H4 (cell line): ENCODE results near the gene TMEM156. TPM values are rescaled to one million over a fixed set of nuclear protein-coding genes. Genes with fewer than 3 reads are reported as not detected.
"Not testable (repeated sequence)": the region's sequence is repeated elsewhere in the genome, so short reads cannot be mapped to it uniquely, and the experiment has no call there.

Experiments
- DNase-seq: peaks from one replicate; pipeline ENCODE4 v3.0.0-alpha.2; 2015; ENCODE audit warnings: low spot score
- total RNA-seq: library from RNA; depleted of rRNA; stranded (reverse); fragments of >200 nt; shearing (Covaris generic); gene quantifications from 2 replicates; pipeline ENCODE4 v1.2.3, GENCODE V29; 2014

TMEM156 gene
- total RNA-seq, 1 experiment from 2014 or later, result 1.3 TPM

DNA sequence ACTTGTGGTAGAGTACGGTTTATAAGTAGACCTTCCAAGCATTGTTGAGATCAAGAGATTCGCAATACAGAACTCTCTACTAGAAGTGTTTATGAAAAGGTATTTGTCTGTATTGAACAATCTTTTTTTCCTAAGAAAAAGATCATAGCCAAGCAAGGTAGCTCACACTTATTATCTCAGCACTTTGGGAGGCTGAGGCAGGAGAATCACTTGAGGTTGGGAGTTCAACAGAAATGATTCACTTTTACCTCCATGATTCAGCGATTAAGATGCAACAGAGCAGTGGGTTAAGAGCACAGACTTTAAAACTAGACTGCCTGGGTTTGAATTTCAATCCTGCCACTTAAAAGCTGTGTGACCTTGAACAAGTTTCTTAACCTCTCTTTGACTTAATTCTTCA lies 74.3 kb downstream of the TMEM156 start:
- no peak for DNase-seq

DNA sequence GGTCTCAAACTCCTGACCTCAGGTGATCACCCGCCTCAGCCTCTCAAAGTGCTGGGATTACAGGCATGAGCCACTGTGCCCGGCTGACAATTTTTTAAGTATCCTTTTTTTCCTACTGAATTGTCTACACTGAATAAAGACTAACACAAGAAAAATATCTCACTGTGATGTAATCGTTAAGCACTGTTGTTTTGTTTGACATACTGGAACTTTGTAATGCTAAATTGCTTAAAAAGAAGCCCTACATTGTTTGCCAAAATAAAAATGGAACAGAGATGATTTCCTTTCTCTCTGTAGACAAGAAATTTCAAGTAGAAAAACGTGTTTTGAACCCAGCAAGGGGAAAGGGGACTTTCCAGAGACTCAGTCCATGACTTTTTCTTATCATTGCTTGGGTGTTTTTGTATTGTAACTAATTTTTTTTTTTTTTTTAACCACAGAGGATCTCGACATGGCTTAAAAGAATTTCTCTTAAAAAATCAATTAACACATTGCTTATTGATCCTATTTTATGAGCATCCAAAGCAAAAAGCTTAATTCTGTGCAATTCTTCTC lies 74.9 kb downstream of the TMEM156 start:
- no peak for DNase-seq

DNA sequence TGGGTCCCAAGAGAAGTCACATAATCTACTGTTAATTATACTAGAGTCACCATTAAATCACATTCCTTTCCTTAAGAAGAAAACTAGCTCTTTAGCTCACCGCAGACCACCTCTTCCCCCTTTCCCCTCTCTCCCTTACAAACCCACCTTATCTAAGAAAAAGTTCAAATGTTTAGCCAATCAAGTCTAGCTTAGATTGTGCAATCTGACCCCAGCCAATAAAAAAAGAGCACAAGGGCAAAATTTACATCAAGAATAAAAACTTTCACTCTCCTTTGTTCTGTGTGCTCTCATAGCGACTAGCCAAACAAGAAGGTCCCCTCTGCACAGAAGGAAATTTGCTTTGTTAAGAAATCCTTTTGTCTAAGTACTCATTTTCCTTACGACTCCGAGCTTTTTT lies 76.3 kb downstream of the TMEM156 start:
- no peak for DNase-seq

DNA sequence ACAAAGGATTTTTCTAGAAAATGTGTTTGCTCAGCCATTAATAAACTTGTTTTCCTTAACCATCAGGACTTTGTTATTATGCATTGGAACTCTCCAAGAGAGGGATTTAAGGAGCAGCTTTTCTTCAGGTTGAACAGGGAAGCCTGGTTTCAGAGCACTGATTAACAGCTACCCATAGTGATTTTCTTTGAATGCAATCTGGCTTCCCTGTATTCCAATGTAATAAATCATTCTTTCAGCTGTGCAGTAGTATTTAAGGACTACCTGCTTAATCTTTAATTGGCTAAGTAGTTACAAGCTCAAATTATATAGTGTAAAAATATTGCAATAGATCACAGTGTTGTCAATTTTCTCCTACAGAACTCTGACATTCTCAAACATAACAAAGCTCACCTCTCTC lies 77.5 kb downstream of the TMEM156 start:
- DNase-seq, result no peak

DNA sequence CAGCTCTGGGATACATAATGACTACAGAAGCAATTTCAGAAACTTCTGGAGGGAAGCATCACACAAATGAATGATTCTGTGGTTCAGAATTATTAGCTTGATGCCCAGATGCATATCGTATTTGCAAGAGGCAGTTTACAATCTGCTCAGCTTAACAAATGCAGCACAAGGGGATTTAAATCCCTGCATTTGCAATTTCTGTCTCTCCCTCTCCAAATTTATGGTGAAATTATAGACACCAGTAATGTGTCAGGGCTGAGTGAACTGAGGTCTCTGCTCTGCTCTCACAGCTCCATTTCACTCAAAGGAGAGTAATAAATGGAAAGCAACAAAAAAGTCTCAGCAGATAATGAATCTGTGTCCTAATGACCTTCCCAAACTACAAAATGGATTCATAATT lies 80.2 kb downstream of the TMEM156 start:
- DNase-seq, result no peak

DNA sequence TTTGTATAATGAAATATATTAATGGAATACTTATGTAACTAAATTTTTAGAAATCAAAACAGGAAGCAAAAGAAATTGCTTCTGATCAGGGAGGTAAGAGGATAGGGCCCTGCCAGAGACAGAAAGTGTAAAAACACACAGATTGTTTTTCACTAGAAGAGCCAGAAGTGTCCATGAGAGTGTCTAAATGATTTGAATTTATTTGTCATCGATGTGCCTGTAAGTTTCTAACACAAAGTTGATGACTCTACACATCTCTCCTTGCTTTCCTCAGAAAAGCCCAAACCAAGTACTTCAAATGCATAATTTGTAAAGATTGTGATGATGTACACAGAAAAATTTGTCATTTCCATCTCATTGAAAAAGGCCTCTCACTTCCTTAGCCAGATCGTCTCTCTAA lies 80.6 kb downstream of the TMEM156 start:
- DNase-seq, result no peak

DNA sequence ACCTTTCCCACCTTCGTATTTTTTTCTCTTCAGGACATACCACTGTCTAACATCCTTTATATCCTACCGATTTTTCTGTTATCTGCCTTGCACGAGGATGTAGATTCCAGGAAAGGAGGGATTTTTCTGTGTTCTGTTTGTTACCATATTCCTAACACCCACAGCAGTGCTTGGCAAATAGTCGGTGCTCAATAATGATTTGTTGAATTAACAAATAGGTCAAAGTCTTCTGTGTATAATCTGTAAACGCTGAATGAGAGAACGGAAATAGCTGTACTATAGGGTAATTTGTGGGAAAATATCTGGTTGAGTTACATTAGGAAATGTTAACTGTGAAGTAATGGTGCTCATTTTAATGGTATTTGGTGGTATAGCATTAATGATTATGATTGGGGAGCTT lies 81.5 kb downstream of the TMEM156 start:
- DNase-seq, result no peak

DNA sequence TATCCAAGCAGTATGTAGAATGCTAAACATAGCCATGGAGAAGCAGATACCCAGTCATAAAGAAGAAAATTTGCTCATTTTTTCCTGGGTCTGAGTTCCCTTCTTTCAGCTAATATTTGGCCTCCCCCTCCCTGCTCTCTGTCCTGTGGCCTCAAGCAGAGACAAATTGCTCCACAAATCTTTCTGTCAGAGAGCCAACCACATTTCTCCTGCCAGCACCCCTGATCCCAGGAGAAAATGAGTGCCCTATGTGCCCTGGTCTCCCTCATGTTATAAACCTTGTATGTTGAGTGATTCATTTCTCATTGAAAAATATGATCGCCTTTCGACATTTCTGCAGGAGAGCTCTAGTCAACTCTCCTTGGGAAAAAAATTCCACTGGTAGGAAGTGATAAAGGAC lies 82.0 kb downstream of the TMEM156 start:
- DNase-seq, result no peak

DNA sequence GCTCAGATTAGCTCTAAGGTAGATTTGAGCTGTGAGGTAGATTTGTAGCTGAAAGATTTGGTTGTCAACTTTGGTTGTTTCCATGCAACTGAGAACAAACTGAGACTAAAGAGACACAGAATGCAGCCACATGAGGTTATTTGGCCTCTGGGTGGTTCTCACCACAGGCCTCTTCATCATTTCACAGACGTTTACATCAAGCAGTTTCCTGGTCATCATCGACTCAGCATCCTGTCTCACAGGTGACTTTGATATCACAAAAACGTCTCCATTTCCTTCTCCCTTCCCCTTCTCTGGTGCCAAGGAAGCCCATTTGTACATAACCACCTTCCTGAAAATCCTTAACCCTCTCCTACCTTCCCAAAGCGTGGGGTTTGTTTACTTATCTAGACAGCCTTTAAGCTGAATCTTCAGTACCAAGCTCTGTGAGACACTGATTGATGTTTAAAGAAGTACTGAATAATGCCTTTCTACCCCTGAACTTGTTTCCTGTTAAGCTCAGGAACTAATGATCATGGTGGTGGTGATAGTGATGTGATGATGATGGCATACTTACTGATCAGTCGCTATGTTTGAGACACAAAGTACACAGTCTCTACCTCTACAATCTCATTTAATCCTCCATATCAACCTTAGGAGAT lies 82.7 kb downstream of the TMEM156 start:
- no peak for DNase-seq

DNA sequence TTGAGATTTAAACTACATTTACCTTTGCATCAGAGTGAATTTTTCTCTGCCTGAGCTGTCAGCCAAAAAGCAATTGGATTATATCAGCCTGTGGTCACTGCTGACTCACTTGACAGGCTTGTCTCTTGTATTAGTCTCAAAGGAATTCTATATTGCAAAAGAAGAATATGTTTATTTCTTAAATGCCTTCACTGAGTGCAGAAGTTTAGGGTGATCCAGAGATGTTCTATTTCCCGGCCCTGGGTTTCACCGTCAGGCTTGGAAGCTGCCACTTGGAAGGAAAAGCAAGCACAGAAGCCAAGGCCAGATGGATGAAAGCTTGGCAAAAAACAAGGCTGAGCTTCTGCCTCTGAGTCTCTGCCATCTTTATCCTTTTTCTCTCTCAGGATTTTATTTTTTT lies 83.7 kb downstream of the TMEM156 start:
- peak; percentile 74 for DNase-seq

DNA sequence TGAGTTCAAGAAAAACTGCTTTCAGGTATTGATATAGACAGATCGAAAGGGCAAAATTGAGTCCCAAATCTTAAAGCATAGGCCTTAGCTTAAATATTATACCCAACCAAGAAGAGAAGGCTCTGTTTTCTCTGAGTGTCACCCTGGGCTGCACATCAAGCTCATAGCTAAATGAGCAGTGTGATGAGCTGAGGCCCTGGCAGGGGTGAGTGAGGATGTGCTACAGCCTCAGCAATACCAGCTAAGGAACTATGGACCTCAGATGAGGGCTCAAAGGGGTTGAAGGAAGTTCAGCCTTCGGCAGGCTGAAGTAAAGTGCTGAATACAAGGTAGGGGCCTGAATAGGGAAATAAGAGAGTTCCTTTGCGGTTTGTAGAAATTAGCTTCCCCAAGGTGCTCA lies 85.3 kb downstream of the TMEM156 start:
- no peak for DNase-seq

DNA sequence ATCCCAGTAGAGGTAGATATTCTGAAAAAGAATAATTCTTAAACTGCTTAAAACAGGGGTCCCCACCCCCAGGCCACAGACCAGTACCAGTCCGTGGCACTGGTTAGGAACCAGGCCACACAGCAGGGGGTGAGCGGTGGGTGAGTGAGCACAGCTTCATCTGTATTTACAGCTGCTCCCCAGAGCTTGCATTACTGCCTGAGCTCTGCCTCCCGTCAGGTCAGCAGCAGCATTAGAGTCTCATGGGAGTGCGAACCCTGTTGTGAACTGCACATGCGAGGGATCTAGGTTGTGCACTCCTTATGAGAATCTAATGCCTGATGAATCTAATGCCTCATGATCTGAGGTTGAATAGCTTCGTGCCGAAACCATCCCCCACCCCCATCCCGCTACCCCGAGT lies 87.8 kb downstream of the TMEM156 start:
- no peak for DNase-seq

DNA sequence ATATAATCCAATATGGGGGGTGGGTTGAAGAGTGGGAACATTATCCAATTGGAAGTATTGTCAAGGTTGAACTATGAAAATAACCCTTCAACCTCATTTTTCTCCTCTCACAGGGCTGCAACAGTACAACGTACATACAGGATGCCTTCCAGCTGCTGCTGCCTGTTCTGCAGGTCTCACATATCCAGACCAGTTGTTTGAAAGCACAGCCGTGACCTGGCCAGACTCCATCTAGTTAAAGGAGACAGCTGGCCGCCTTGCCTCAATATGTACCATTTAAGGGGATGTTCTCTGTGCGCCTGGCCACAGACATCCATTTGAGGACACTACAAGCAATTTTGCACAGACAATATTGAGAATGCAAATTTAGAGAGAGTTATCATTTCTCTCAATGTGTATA lies 88.9 kb downstream of the TMEM156 start:
- DNase-seq, result no peak

DNA sequence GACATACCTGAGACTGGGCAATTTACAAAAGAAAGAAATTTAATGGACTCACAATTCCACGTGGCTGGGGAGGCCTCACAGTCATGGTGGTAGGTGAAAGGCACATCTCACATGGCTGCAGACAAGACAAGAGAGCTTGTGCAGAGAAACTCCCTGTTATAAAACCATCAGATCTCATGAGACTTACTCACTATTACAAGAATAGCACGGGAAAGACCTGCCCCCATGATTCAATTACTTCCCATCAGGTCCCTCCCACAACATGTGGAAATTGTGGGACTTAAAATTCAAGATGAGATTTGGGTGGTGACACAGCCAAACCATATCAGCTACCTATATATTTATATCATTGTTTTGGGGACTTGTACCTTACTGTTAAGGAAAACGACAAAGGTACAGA lies 90.3 kb downstream of the TMEM156 start:
- DNase-seq, result not testable (repeated sequence)

DNA sequence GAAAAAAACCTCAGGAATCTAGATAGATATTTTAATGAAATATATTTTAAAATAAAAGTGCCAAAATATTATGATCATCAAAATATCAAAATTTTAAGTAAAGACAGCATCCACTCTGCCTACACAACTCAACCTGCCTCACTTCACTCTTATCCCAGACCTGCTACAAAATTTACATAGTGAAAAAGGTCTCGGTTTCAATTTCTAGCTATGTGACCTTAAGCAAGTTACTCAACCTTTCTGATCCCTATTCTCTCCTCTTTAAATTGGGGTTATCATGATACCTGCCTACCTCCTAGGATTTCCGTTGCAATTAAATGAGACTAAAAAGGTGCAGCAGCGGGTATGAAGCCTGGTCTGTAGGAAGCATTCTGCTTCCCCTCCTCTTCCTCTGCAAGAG lies 91.7 kb downstream of the TMEM156 start:
- no peak for DNase-seq

DNA sequence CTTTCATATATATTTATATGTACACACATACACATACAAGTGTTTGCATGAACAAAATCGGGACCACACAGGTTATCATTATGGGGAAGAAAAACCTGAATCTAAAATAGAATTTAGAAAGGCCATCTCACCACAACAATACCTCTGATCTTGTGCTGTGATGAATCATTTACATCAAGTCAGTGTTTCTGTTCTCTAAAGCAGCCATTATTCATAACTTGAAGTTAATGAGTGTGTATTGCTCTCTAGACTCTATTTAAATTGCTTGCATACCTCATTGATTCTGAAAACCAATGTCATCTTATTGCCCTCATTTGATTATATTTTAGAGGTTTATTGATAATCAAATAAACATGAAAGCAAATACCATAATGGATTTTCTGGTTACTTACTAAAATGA lies 93.0 kb downstream of the TMEM156 start:
- DNase-seq, result no peak

DNA sequence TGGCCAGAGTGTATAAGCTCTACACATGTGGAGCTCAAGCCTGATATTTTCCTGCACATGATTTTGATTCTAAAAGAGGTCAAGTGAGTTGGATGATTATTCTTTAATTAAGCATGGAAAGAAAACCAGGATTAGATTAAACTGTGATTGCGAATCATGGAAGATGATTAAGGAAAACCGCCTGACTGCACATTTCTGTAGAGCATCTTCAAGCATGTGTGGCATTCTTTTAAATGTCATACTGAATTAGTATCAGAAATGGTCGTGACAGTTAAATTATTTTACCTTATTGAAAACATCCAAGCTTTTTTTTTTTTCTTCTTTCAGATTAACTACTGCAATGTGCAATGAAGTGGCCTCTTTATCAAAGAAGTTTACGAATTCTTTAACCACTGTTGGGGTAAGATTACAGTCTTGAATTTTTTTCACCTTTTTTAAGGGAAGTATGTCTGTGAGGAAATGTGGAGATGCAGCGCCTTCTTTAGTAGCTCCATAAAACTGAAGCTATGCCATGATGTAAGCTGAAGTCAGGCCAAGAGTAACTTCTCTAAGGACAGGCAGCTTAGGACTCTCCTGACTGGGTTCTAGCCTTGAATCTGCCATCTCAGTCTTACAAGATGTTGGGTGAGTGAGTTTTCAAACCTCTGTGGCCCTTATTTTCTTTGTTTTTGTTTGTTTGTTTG lies 96.7 kb downstream of the TMEM156 start:
- DNase-seq, result no peak

DNA sequence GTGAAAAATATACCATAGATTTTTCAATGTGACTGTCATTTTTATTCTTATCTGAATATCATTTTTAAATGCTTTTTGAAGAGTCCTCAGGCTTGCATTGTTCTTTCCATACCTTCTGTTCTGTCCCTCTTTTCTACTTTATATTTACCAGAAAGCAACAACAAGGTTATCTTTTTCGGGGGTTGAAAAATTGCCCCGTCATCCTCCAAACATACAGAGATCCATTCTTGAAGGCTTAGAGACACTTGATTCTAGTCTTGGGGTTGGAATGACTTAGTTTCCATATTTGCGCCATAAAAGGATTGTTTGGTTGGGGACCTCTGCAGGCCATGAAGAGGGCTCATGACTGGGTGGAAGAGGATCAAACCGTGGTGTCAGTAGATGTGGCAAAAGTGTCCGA lies 101.1 kb downstream of the TMEM156 start:
- no peak for DNase-seq

DNA sequence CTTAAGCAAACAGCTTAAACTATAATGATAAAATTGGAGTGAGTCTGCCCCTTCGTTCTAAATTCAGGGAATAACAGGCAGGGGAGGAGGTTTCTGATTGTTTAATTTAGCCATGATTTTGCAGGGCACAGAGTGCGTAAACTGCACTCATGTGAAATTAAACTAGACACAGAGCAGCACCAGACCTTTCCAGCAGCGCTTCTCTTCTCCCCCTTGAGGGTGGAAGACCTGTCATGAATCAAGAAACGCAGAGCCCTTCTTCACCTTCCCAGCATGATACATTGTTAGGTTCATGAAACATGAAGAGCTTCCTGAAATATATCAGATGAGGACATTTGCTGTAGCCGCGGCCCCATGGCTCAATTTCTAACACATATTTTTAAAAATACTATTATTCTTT lies 101.5 kb downstream of the TMEM156 start:
- no peak for DNase-seq

DNA sequence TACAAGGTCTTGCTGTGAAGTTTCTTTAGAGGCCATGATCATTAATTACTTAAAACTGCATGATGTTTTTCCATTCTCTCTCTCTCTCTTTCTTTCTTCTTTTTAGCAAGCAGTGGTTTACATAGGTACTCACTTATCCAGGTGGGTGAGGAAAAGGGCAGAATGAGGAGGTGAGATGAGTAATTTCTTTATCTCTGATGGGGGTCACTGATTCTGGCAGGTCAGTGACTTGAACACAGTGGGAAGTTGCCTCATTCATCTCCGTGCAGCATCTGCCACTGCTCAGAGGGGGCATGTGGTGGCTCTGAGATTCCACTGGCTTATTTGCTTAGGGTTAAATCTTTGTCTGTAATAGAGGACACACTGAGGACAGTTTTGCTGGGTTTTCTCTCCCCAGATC lies 102.0 kb downstream of the TMEM156 start:
- no peak for DNase-seq

DNA sequence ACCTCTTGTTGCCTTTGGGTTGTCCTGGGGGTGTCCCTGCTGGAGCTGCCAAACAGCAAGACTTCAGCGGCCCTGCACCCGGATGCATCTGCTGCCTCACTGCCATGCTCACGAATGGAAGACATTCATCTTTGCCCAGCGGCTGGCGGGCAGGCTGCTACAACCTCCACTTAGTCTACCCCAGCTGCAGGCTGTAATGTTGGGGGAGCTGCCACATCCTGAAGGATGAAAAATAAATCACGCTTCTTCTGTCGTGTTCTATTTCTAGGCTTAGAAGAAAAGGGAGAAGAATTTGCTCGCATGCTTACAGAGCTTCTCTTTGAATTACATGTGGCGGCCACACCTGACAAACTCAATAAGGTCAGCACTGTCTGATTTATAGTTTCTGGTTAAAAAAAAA lies 103.2 kb downstream of the TMEM156 start:
- no peak for DNase-seq

DNA sequence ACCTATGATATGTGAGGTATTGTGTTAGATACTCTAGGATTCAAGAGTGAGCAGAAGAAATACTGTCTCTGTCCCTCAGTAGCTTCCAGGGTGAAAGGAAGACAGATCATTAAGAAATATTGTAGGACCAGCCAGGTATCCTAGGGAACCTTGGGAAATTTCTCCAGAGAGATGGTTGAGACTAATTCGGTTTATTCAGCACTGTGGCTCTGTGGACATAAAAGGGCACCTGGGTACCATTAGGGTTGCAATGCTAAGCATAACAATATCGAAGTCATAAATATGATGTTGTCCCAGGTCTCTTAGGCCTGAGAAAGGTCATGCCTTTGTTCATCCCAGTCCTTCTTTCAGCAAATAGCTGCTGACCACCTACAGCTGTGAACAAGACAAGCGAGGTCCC lies 103.6 kb downstream of the TMEM156 start:
- no peak for DNase-seq

DNA sequence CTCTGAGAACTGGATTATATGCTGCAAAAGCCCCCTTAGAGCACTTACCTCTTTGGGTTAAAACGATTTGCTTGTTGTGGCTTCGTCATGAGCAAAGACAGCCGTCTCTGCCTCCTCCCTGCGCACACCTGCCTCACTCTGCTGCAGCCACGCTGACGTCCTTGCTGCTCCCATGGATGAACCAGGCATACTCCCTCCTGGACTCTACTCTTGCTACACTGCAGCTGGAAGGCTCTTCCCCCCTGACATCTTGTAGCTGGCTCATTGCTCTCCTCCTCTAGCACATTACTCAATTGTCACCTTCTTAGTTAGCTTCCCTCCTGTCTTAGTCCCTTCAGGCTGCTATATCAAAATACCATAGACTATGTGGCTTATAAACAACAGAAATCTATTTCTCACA lies 105.3 kb downstream of the TMEM156 start:
- DNase-seq, result no peak
